ENCODE results near the gene SUSD1. TPM values are rescaled to one million over a fixed set of nuclear protein-coding genes. Genes with fewer than 3 reads are reported as not detected.

Gene SUSD1
- polyA plus RNA-seq, 1 donor (not counting 4 experiments of a cell fraction or from before 2014, with no cell fraction given): 3.6 TPM

DNA sequence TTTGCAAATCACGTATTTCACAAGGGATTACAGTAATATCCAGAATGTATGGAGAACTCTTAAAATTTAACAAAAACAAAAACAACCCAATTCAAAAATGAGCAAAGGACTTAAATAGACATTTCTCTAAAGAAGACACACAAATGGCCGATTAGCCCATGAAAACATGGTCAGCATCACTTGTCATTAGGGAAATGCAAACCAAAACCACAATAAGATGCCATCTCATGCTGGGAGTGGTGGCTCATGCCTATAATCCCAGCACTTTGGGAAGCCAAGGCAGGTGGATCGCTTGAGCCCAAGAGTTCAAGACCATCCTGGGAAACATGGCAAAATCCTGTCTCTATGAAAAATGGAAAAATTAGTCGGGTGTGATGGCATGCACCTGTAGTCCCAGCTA lies 120.2 kb downstream of the SUSD1 start:
- Histone ChIP-seq H3K9me1 (ENCODE audit: control insufficient read depth, extremely low read depth, insufficient read depth, low read length) (no peaks in the 10 kb centered on the region), H3K9me3 (ENCODE audit: control insufficient read depth, low read depth, low read length) (no peaks in the 10 kb centered on the region), H3K79me2 (ENCODE audit: control insufficient read depth, insufficient read depth, low read length) (no peaks in the 10 kb centered on the region), H3K27ac (ENCODE audit: control insufficient read depth, insufficient read depth, low read length) (no peak overlapping the region), H4K20me1 (ENCODE audit: control insufficient read depth, extremely low read depth, insufficient read depth, low read length) (no peaks in the 10 kb centered on the region), H3K9ac (ENCODE audit: control insufficient read depth, extremely low read depth, insufficient read depth, low read length) (no peak overlapping the region), H3K4me2 (ENCODE audit: control insufficient read depth, extremely low read depth, insufficient read depth, low read depth, low read length) (no peak overlapping the region), H3K36me3 (ENCODE audit: control insufficient read depth in 2 of 2, extremely low read depth in 1 of 2, insufficient read depth in 2 of 2, low read length in 2 of 2) (no peaks in the 10 kb centered on the region), H3K4me1 (ENCODE audit: control insufficient read depth, extremely low read depth, insufficient read depth, low read length) (peaks cover 24% of the 10 kb centered on the region), H3K27me3 (ENCODE audit: control insufficient read depth, extremely low read depth, insufficient read depth, low read length) (no peaks in the 10 kb centered on the region), H2AFZ (ENCODE audit: control insufficient read depth, low read length) (no peak overlapping the region), H3K4me3 (ENCODE audit: control insufficient read depth in 2 of 3, extremely low read depth in 1 of 3, insufficient read depth in 2 of 3, low read depth in 1 of 3, low read length in 3 of 3) (no peak overlapping the region)
- dilution Hi-C loops (cut with MboI; ENCODE audit: extremely low pct_ligation_motif_present, low sequenced_read_pairs): no loop called here
- TF ChIP-seq EZH2 (IDR thresholded peaks at IDR 0.05; ENCODE audit: low read length): no peak
- TF ChIP-seq, protein P1, sequence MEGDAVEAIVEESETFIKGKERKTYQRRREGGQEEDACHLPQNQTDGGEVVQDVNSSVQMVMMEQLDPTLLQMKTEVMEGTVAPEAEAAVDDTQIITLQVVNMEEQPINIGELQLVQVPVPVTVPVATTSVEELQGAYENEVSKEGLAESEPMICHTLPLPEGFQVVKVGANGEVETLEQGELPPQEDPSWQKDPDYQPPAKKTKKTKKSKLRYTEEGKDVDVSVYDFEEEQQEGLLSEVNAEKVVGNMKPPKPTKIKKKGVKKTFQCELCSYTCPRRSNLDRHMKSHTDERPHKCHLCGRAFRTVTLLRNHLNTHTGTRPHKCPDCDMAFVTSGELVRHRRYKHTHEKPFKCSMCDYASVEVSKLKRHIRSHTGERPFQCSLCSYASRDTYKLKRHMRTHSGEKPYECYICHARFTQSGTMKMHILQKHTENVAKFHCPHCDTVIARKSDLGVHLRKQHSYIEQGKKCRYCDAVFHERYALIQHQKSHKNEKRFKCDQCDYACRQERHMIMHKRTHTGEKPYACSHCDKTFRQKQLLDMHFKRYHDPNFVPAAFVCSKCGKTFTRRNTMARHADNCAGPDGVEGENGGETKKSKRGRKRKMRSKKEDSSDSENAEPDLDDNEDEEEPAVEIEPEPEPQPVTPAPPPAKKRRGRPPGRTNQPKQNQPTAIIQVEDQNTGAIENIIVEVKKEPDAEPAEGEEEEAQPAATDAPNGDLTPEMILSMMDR (optimal IDR thresholded peaks at IDR 0.05 in 1 of 3, IDR thresholded peaks at IDR 0.05 in 1 of 3, conservative IDR thresholded peaks at IDR 0.05 in 1 of 3; ENCODE audit: extremely low read depth in 1 of 3, insufficient read depth in 2 of 3, low read length in 3 of 3): no peak
- FAIRE-seq: no peak
- no peak for DNase-seq (ENCODE audit: low read depth, low spot score)

DNA sequence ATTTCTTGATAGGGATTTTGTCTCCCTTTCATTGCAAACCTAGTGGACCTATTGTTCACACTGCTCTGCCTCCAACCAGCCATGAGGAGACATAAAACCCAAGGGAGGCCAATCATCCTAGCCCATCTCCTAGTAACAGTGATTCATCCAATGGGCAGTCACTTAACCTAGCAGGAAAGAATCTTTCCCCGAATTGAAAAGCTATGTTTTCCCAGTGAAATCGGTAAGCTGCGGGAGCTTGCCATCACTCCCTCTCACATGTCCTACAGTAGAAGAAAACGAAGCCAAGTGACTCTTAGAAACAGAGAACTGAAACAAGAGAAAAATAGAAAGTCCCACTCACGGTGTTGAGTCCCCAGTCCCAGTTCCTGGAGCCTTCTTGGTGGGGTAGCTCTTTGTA lies 123.3 kb downstream of the SUSD1 start:
- H3K27ac ChIP-seq (ENCODE audit: control insufficient read depth, insufficient read depth, low read length): no peak overlapping the region
- no peaks in the 10 kb centered on the region for H3K27me3 ChIP-seq (ENCODE audit: control insufficient read depth, extremely low read depth, insufficient read depth, low read length)
- no peak overlapping the region for H3K4me3 ChIP-seq (ENCODE audit: control insufficient read depth in 2 of 3, extremely low read depth in 1 of 3, insufficient read depth in 2 of 3, low read depth in 1 of 3, low read length in 3 of 3)
- FAIRE-seq (no peak), DNase-seq (ENCODE audit: low read depth, low spot score) (no peak)
- no peak overlapping the region for H2AFZ ChIP-seq (ENCODE audit: control insufficient read depth, low read length)
- H3K79me2 ChIP-seq (ENCODE audit: control insufficient read depth, insufficient read depth, low read length): no peaks in the 10 kb centered on the region
- no peak overlapping the region for H3K4me2 ChIP-seq (ENCODE audit: control insufficient read depth, extremely low read depth, insufficient read depth, low read depth, low read length)
- dilution Hi-C loops (cut with MboI; ENCODE audit: extremely low pct_ligation_motif_present, low sequenced_read_pairs): no loop called here
- H3K9me3 ChIP-seq (ENCODE audit: control insufficient read depth, low read depth, low read length): peaks cover 8% of the 10 kb centered on the region
- TF ChIP-seq, protein P1 (optimal IDR thresholded peaks at IDR 0.05 in 1 of 3, IDR thresholded peaks at IDR 0.05 in 1 of 3, conservative IDR thresholded peaks at IDR 0.05 in 1 of 3; ENCODE audit: extremely low read depth in 1 of 3, insufficient read depth in 2 of 3, low read length in 3 of 3): no peak
- no peak for TF ChIP-seq EZH2 (IDR thresholded peaks at IDR 0.05; ENCODE audit: low read length)
- H3K36me3 ChIP-seq (ENCODE audit: control insufficient read depth in 2 of 2, extremely low read depth in 1 of 2, insufficient read depth in 2 of 2, low read length in 2 of 2): no peaks in the 10 kb centered on the region
- no peaks in the 10 kb centered on the region for H3K9me1 ChIP-seq (ENCODE audit: control insufficient read depth, extremely low read depth, insufficient read depth, low read length)
- H4K20me1 ChIP-seq (ENCODE audit: control insufficient read depth, extremely low read depth, insufficient read depth, low read length): no peaks in the 10 kb centered on the region
- H3K9ac ChIP-seq (ENCODE audit: control insufficient read depth, extremely low read depth, insufficient read depth, low read length): no peak overlapping the region
- peaks cover 31% of the 10 kb centered on the region for H3K4me1 ChIP-seq (ENCODE audit: control insufficient read depth, extremely low read depth, insufficient read depth, low read length)

Data from keratinocyte (primary cell).